ENCODE measurements around the gene CLPTM1. TPM values are rescaled to one million over a fixed set of nuclear protein-coding genes. Genes with fewer than 3 reads are reported as not detected.
"Not testable (repeated sequence)": the region's sequence is repeated elsewhere in the genome, so short reads cannot be mapped to it uniquely, and the experiment has no call there.

The CLPTM1 gene, protein sequence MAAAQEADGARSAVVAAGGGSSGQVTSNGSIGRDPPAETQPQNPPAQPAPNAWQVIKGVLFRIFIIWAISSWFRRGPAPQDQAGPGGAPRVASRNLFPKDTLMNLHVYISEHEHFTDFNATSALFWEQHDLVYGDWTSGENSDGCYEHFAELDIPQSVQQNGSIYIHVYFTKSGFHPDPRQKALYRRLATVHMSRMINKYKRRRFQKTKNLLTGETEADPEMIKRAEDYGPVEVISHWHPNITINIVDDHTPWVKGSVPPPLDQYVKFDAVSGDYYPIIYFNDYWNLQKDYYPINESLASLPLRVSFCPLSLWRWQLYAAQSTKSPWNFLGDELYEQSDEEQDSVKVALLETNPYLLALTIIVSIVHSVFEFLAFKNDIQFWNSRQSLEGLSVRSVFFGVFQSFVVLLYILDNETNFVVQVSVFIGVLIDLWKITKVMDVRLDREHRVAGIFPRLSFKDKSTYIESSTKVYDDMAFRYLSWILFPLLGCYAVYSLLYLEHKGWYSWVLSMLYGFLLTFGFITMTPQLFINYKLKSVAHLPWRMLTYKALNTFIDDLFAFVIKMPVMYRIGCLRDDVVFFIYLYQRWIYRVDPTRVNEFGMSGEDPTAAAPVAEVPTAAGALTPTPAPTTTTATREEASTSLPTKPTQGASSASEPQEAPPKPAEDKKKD
- polyA plus RNA-seq (2013, experiment 1 of 4) = 92.2 TPM
- polyA plus RNA-seq (2013, experiment 2 of 4) = 96.9 TPM
- polyA plus RNA-seq (2013, experiment 3 of 4) = 73.5 TPM
- 79.6 TPM for polyA plus RNA-seq (2013, experiment 4 of 4)

DNA sequence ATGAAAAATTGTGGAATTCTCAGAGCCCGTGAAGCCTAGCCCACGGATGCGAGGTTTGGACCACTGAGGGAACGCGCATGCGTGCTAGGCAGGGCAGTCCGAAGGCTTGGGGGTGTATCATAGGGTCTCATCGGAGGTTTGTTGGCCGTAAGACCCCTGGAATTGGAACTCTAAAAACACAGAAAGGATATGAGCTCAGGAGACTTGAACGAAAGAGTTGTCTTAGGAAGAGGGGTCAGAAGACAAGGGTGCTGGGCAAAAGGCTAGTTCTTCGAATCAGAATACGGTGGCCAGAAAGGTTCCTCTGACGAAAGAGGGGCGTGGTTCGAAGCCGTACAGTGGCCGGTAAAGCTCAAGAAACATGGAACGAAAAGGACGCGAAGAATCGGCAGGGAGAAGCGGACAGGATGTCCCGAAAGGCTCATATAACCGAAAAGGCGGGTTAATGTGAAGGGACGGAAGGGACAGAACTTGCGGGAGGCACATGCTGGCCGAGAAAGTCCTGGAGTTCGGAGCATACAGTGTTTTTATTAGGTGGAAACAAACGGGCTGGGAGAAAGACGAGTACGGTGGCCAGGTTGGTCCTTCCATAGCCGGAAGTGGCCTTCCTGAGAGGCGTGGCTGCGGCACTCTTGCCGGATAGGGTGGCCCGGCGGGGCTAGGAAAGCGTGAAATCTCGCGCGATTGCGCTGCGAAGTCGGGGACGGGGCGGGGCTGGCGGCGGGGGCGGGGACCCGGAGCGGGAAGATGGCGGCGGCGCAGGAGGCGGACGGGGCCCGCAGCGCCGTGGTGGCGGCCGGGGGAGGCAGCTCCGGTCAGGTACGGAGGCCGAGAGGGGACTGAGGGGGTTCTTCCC is at the start of gene CLPTM1:
Gene CLPTM1 (plus strand): TSS at position 732 of the 856 bp plus-strand sequence. CDS start 16 bp downstream, at position 748.
- H3K9me3 ChIP-seq (ENCODE audit: control insufficient read depth, low read length) = no peaks in the 10 kb centered on the region
- peaks cover 8% of the 10 kb centered on the region for H3K4me1 ChIP-seq (ENCODE audit: control insufficient read depth, insufficient read depth, low read length)
- H3K4me3 ChIP-seq (ENCODE audit: insufficient read depth, low read depth, low read length) = peak within 1 kb of the TSS; percentile 93
- no peaks in the 10 kb centered on the region for H3K36me3 ChIP-seq (ENCODE audit: control insufficient read depth, insufficient read depth, low read length)
- 1% methylated on average over 65 of the region's 65 CpGs for WGBS, 2 experiments
- peak within 1 kb of the TSS; percentile 58 for H3K27ac ChIP-seq (ENCODE audit: insufficient read depth, low read depth, low read length, poor library complexity, severe bottlenecking)
- no peaks in the 10 kb centered on the region for H3K27me3 ChIP-seq (ENCODE audit: control insufficient read depth, insufficient read depth, low read length, poor library complexity, severe bottlenecking)

DNA sequence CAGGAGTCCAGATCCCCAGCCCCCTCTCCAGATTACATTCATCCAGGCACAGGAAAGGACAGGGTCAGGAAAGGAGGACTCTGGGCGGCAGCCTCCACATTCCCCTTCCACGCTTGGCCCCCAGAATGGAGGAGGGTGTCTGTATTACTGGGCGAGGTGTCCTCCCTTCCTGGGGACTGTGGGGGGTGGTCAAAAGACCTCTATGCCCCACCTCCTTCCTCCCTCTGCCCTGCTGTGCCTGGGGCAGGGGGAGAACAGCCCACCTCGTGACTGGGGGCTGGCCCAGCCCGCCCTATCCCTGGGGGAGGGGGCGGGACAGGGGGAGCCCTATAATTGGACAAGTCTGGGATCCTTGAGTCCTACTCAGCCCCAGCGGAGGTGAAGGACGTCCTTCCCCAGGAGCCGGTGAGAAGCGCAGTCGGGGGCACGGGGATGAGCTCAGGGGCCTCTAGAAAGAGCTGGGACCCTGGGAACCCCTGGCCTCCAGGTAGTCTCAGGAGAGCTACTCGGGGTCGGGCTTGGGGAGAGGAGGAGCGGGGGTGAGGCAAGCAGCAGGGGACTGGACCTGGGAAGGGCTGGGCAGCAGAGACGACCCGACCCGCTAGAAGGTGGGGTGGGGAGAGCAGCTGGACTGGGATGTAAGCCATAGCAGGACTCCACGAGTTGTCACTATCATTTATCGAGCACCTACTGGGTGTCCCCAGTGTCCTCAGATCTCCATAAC is 49.6 kb upstream of the CLPTM1 start, which contains the start of gene APOE:
Gene APOE (plus strand): TSS at position 360 of the 724 bp plus-strand sequence. CDS start 829 bp downstream, outside the sequence.
- Histone ChIP-seq H3K9me3 (ENCODE audit: control insufficient read depth, low read length) (no peaks in the 10 kb centered on the region), H3K4me3 (ENCODE audit: insufficient read depth, low read depth, low read length) (peak within 1 kb of the TSS; percentile 53), H3K36me3 (ENCODE audit: control insufficient read depth, insufficient read depth, low read length) (peaks cover 5% of the 10 kb centered on the region), H3K4me1 (ENCODE audit: control insufficient read depth, insufficient read depth, low read length) (peaks cover 5% of the 10 kb centered on the region), H3K27ac (ENCODE audit: insufficient read depth, low read depth, low read length, poor library complexity, severe bottlenecking) (peak within 1 kb of the TSS; percentile 38), H3K27me3 (ENCODE audit: control insufficient read depth, insufficient read depth, low read length, poor library complexity, severe bottlenecking) (no peaks in the 10 kb centered on the region)
- WGBS, 2 experiments = 2 to 3% methylated on average over 20 of the region's 20 CpGs

DNA sequence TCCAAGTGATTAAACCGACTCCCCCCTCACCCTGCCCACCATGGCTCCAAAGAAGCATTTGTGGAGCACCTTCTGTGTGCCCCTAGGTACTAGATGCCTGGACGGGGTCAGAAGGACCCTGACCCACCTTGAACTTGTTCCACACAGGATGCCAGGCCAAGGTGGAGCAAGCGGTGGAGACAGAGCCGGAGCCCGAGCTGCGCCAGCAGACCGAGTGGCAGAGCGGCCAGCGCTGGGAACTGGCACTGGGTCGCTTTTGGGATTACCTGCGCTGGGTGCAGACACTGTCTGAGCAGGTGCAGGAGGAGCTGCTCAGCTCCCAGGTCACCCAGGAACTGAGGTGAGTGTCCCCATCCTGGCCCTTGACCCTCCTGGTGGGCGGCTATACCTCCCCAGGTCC is 47.6 kb upstream of the CLPTM1 start:
- H3K27ac ChIP-seq (ENCODE audit: insufficient read depth, low read depth, low read length, poor library complexity, severe bottlenecking) = no peak overlapping the region

DNA sequence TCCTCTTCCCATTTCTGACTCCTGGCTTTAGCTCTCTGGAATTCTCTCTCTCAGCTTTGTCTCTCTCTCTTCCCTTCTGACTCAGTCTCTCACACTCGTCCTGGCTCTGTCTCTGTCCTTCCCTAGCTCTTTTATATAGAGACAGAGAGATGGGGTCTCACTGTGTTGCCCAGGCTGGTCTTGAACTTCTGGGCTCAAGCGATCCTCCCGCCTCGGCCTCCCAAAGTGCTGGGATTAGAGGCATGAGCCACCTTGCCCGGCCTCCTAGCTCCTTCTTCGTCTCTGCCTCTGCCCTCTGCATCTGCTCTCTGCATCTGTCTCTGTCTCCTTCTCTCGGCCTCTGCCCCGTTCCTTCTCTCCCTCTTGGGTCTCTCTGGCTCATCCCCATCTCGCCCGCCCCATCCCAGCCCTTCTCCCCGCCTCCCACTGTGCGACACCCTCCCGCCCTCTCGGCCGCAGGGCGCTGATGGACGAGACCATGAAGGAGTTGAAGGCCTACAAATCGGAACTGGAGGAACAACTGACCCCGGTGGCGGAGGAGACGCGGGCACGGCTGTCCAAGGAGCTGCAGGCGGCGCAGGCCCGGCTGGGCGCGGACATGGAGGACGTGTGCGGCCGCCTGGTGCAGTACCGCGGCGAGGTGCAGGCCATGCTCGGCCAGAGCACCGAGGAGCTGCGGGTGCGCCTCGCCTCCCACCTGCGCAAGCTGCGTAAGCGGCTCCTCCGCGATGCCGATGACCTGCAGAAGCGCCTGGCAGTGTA is 46.9 kb upstream of the CLPTM1 start:
- H3K4me3 ChIP-seq (ENCODE audit: insufficient read depth, low read depth, low read length) = no peak overlapping the region
- peaks cover 8% of the 10 kb centered on the region for H3K4me1 ChIP-seq (ENCODE audit: control insufficient read depth, insufficient read depth, low read length)
- 94 to 95% methylated on average over 46 of the region's 46 CpGs for WGBS, 2 experiments
- H3K9me3 ChIP-seq (ENCODE audit: control insufficient read depth, low read length) = no peaks in the 10 kb centered on the region
- H3K27me3 ChIP-seq (ENCODE audit: control insufficient read depth, insufficient read depth, low read length, poor library complexity, severe bottlenecking) = no peaks in the 10 kb centered on the region
- no peaks in the 10 kb centered on the region for H3K36me3 ChIP-seq (ENCODE audit: control insufficient read depth, insufficient read depth, low read length)
- no peak overlapping the region for H3K27ac ChIP-seq (ENCODE audit: insufficient read depth, low read depth, low read length, poor library complexity, severe bottlenecking)

More for the DNA sequence above, 47.6 kb upstream of the CLPTM1 start:
- Histone ChIP-seq H3K4me3 (ENCODE audit: insufficient read depth, low read depth, low read length) (no peak overlapping the region), H3K9me3 (ENCODE audit: control insufficient read depth, low read length) (no peaks in the 10 kb centered on the region), H3K4me1 (ENCODE audit: control insufficient read depth, insufficient read depth, low read length) (peaks cover 8% of the 10 kb centered on the region), H3K36me3 (ENCODE audit: control insufficient read depth, insufficient read depth, low read length) (no peaks in the 10 kb centered on the region), H3K27me3 (ENCODE audit: control insufficient read depth, insufficient read depth, low read length, poor library complexity, severe bottlenecking) (no peaks in the 10 kb centered on the region)
- 97% methylated on average over 12 of the region's 12 CpGs for WGBS, 2 experiments

DNA sequence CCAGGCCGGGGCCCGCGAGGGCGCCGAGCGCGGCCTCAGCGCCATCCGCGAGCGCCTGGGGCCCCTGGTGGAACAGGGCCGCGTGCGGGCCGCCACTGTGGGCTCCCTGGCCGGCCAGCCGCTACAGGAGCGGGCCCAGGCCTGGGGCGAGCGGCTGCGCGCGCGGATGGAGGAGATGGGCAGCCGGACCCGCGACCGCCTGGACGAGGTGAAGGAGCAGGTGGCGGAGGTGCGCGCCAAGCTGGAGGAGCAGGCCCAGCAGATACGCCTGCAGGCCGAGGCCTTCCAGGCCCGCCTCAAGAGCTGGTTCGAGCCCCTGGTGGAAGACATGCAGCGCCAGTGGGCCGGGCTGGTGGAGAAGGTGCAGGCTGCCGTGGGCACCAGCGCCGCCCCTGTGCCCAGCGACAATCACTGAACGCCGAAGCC is 46.3 kb upstream of the CLPTM1 start:
- no peaks in the 10 kb centered on the region for H3K36me3 ChIP-seq (ENCODE audit: control insufficient read depth, insufficient read depth, low read length)
- 95 to 97% methylated on average over 44 of the region's 44 CpGs for WGBS, 2 experiments
- H3K27me3 ChIP-seq (ENCODE audit: control insufficient read depth, insufficient read depth, low read length, poor library complexity, severe bottlenecking) = no peaks in the 10 kb centered on the region
- H3K27ac ChIP-seq (ENCODE audit: insufficient read depth, low read depth, low read length, poor library complexity, severe bottlenecking) = no peak overlapping the region
- peaks cover 8% of the 10 kb centered on the region for H3K4me1 ChIP-seq (ENCODE audit: control insufficient read depth, insufficient read depth, low read length)
- no peak overlapping the region for H3K4me3 ChIP-seq (ENCODE audit: insufficient read depth, low read depth, low read length)
- H3K9me3 ChIP-seq (ENCODE audit: control insufficient read depth, low read length) = no peaks in the 10 kb centered on the region

DNA sequence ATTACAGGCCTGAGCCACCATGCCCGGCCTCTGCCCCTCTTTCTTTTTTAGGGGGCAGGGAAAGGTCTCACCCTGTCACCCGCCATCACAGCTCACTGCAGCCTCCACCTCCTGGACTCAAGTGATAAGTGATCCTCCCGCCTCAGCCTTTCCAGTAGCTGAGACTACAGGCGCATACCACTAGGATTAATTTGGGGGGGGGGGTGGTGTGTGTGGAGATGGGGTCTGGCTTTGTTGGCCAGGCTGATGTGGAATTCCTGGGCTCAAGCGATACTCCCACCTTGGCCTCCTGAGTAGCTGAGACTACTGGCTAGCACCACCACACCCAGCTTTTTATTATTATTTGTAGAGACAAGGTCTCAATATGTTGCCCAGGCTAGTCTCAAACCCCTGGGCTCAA is 45.4 kb upstream of the CLPTM1 start:
- Histone ChIP-seq H3K36me3 (ENCODE audit: control insufficient read depth, insufficient read depth, low read length) (no peaks in the 10 kb centered on the region), H3K9me3 (ENCODE audit: control insufficient read depth, low read length) (no peaks in the 10 kb centered on the region), H3K4me3 (ENCODE audit: insufficient read depth, low read depth, low read length) (no peak overlapping the region), H3K27me3 (ENCODE audit: control insufficient read depth, insufficient read depth, low read length, poor library complexity, severe bottlenecking) (no peaks in the 10 kb centered on the region), H3K27ac (ENCODE audit: insufficient read depth, low read depth, low read length, poor library complexity, severe bottlenecking) (no peak overlapping the region), H3K4me1 (ENCODE audit: control insufficient read depth, insufficient read depth, low read length) (peaks cover 3% of the 10 kb centered on the region)
- WGBS, 2 experiments = 93 to 98% methylated on average over 4 to 5 of the region's 5 CpGs

DNA sequence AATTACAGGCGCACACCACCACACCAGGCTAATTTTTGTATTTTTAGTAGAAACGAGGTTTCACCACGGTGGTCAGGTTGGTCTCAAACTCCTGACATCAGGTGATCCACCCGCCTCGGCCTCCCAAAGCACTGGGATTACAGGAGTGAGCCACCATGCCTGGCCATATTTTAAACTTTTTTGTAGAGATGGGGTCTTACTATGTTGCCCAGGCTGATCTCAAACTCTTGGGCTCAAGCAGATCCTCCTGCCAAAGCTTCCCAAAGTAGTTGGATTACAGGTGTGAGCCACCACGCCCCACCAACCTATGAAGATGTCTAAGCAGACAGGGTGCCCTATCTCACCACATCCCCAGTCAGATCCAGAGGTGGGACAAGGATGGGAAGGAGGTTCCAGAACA is 43.3 kb upstream of the CLPTM1 start:
- not testable (repeated sequence) for H3K4me1 ChIP-seq (ENCODE audit: control insufficient read depth, insufficient read depth, low read length); H3K9me3 ChIP-seq (ENCODE audit: control insufficient read depth, low read length); H3K27me3 ChIP-seq (ENCODE audit: control insufficient read depth, insufficient read depth, low read length, poor library complexity, severe bottlenecking); H3K4me3 ChIP-seq (ENCODE audit: insufficient read depth, low read depth, low read length); H3K36me3 ChIP-seq (ENCODE audit: control insufficient read depth, insufficient read depth, low read length); H3K27ac ChIP-seq (ENCODE audit: insufficient read depth, low read depth, low read length, poor library complexity, severe bottlenecking)
- WGBS, 2 experiments = 91 to 94% methylated on average over 6 of the region's 6 CpGs

DNA sequence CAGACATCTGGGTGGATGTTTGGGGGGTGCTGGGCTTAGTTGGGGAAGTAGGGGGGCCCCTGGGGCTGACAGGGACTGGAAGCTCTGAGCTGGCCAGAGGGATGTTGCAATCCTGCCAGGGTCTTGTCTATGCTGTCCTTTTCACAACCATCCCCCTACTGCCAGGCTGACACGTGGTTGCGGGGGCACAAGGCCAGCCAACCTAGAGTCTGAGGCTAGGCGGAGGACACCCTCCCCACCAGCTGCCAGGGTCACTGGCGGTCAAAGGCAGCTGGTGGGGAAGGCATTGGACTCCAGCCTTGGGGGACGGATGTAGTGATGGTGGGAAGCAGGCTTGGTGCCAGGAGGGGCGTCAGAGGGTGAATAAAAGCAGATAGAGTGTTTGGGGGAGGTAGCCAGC is 42.3 kb upstream of the CLPTM1 start:
- no peaks in the 10 kb centered on the region for H3K36me3 ChIP-seq (ENCODE audit: control insufficient read depth, insufficient read depth, low read length)
- H3K27ac ChIP-seq (ENCODE audit: insufficient read depth, low read depth, low read length, poor library complexity, severe bottlenecking) = no peak overlapping the region
- H3K9me3 ChIP-seq (ENCODE audit: control insufficient read depth, low read length) = no peaks in the 10 kb centered on the region
- H3K4me3 ChIP-seq (ENCODE audit: insufficient read depth, low read depth, low read length) = no peak overlapping the region
- H3K27me3 ChIP-seq (ENCODE audit: control insufficient read depth, insufficient read depth, low read length, poor library complexity, severe bottlenecking) = no peaks in the 10 kb centered on the region
- peaks cover 3% of the 10 kb centered on the region for H3K4me1 ChIP-seq (ENCODE audit: control insufficient read depth, insufficient read depth, low read length)
- WGBS, 2 experiments = 89 to 90% methylated on average over 6 of the region's 6 CpGs
